GM12801 (cell line): ENCODE measurements around the gene PCDHA8.

ENCODE experiments used
- CTCF ChIP-seq: IDR thresholded peaks from one replicate; pipeline ENCODE4 v1.5.1; 2011; ENCODE audit warnings: control low read depth; ENCODE audit not compliant: insufficient read length; ENCODE audit errors: extremely low read depth

PCDHA8 gene

GRCh38 chr5:140875085-140876065 lies 34.4 kb downstream of the PCDHA8 start, which contains the start of gene PCDHA12:
Gene PCDHA12 (plus strand): TSS chr5:140875308. CDS start chr5:140875473, 165 bp downstream.
- TF ChIP-seq CTCF, result no peak

- no peak for TF ChIP-seq CTCF
Measured at GRCh38 chr5:140877262-140877581, 36.2 kb downstream of the PCDHA8 start.

DNA sequence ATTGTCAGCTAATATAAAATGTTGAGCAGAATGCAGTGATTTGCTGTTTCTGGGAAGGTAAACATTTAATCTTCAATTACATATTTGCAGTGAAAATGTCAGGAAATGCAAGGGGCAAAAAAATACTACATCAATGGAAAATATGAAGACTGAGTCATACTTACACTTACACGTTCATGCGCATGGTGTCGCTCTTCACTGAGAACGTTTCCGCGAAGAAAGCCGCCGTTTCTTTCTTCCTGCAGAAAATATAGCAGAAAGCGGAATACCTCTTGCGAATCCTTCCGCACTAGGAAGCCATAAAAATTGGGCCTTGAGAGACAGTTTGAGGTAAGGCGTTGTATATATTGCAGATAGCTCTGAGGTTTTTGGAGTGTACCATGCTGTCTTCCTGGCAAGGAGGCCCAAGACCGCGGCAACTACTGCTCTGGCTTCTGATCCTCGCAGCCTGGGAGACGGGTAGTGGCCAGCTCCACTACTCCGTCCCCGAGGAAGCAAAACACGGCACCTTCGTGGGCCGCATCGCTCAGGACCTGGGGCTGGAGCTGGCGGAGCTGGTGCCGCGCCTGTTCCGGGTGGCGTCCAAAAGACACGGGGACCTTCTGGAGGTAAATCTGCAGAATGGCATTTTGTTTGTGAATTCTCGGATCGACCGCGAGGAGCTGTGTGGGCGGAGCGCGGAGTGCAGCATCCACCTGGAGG lies 41.1 kb downstream of the PCDHA8 start, which contains the start of gene PCDHA13:
Gene PCDHA13, plus strand, starts transcription at position 236 of the 702 bp plus-strand sequence. Its CDS starts 145 bp downstream, at position 381.
- TF ChIP-seq CTCF, result no peak

GRCh38 chr5:140882591-140882899 lies 41.6 kb downstream of the PCDHA8 start:
- TF ChIP-seq CTCF, result no peak

GRCh38 chr5:140883373-140883772 lies 42.4 kb downstream of the PCDHA8 start:
- TF ChIP-seq CTCF, result no peak

DNA sequence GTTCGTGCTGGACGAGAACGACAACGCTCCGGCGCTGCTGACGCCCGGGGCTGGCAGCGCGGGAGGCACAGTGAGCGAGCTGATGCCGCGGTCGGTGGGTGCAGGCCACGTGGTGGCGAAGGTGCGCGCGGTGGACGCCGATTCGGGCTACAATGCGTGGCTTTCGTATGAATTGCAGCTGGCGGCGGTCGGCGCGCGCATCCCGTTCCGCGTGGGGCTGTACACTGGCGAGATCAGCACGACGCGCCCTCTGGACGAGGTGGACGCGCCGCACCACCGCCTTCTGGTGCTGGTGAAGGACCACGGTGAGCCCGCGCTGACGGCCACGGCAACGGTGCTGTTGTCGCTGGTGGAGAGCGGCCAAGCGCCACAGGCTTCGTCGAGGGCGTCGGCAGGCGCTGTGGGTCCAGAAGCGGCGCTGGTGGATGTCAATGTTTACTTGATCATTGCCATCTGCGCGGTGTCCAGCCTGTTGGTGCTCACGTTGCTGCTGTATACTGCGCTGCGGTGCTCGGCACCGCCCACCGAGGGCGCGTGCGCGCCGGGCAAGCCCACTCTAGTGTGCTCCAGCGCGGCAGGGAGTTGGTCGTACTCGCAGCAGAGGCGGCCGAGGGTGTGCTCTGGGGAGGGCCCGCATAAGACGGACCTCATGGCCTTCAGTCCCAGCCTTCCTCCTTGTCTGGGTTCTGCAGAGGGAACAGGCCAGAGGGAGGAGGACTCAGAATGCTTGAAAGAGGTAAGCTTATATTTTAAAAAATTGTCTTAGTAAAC lies 43.1 kb downstream of the PCDHA8 start:
- TF ChIP-seq CTCF, result no peak
